ENCODE data around the gene TSSK3. TPM values are rescaled to one million over a fixed set of nuclear protein-coding genes. Genes with fewer than 3 reads are reported as not detected.
A peak's percentile ranks its signal among the peaks of the same experiment; 100 is the strongest.

The TSSK3 gene
- total RNA-seq, 1 donor from 2014 or later: 0.20 TPM

DNA sequence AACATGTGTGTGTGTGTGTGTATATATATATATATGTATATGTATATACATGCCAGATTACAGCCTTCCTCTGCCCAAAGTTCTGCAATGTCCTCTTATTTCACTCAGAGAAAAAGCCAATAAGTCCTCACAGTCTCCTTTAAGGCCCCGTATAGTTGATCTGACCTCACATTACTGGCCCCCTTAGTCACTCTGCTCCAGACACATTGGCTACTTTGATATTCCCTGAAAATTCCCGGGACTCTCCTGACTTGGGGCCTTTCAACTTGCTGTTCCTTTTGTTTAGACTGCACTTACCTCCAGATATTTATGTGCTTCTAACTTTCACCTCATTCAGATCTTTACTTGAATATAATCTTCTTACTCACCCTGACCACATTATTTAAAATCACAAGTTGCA, 36.1 kb downstream of the TSSK3 start:
- DNase-seq (ENCODE audit: low read depth, low spot score): no peak

DNA sequence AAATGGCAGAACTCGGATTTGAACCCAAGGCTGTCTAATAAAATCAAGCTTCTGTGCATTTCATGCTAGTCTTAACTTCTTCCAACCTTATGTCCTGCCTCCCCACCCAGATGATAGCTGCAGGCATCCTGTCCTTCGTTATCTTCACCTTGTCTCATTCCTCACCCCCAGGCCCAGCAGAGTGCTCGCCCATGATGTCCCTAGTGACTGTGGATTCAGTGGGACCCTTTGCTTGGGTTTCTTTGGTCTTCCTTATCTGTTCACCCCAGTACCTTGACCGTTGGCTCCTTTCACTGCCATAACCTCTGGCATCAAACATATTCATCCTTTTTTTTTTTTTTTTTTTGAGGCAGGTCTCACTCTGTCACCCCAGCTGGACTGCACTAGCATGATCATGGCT, 37.5 kb downstream of the TSSK3 start:
- DNase-seq (ENCODE audit: low read depth, low spot score): no peak

DNA sequence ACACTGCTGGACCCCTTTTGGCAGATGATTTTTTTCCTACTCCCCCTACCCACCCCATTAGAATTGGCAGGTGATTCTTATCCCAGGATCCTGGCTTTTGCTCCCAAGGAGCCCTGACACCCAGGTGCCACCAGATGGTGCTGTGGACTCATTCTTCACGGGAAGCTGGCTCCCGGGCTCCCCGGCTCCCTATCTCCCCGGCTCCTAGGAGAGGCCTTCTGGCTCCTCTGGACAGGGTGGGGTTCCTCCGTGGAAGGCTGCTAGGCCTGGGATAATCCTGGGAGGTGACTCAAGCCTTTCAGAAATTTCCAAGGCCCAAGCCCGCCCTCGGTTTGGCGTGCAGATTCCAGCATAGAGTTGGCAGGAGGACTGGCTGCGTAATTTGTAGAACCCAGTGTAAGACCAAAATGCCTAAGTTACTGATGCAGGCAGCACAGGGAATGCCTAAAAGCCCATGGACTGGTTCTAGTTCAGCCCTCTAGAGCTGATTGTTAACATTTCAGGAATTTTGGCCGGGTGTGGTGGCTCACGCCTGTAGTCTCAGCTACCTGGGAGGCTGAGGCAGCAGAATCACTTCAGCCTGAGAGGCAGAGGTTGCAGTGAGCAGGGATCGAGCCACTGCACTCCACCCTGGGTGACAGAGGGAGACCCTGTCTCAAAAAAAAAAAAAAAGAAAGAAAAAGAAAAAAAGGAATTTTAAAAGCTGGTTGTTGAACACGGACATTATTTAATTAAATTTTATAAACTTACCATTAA, 38.7 kb downstream of the TSSK3 start:
- DNase-seq (ENCODE audit: low read depth, low spot score): peak; percentile 13

DNA sequence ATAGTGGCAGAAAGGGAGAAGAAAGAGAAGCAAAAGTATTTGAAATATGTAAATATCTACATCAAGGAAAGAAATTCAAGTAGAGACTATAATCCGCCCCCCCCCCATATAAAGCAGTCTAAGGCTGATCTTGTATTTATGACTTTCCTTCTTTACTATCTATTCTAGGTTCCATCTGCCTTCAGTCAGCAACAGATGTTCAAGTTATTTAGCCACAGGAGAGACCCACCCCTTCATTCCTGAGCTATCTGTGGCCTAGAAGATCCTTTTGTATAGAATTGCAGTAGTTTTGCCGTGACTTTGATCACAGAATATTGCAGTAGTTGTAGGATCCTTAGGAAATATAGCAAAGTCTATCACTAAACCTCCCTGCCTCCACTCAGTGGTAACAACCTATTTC, 42.6 kb downstream of the TSSK3 start:
- no peak for DNase-seq (ENCODE audit: low read depth, low spot score)

DNA sequence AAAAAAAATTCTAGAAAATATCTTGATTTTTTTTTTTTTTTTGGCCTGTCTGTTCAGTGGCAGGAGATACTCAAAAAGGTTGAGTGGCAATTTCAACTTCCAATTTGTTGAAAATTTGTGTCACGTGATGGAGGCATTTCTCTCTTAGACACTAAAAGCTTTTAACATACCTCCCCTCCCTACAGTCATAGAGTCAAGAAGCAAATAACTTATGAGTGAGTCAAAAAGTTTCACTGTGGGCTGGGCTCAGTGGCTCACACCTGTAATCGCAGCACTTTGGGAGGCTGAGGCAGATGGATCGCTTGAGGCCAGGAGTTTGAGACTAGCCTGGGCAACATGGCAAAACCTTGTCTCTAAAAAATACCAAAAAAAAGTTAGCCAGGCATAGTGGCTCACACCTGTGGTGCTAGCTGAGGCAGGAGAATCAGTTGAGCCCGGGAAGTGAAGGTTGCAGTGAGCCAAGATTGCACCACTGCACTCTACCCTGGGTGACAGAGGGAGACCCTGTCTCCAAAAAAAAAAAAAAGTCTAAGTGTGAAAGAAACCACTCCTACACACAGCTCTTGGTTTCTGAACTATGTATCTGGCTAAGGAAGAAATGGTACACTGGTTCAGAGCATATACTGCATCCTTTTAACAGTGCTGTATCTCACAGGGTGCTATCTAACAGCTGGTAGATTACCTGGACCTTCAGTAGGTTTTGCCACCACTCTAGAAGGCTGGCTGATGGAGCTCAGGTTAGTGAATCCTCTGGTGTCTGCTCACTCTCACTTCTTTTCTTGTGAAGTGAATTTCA, 43.5 kb downstream of the TSSK3 start:
- no peak for DNase-seq (ENCODE audit: low read depth, low spot score)

DNA sequence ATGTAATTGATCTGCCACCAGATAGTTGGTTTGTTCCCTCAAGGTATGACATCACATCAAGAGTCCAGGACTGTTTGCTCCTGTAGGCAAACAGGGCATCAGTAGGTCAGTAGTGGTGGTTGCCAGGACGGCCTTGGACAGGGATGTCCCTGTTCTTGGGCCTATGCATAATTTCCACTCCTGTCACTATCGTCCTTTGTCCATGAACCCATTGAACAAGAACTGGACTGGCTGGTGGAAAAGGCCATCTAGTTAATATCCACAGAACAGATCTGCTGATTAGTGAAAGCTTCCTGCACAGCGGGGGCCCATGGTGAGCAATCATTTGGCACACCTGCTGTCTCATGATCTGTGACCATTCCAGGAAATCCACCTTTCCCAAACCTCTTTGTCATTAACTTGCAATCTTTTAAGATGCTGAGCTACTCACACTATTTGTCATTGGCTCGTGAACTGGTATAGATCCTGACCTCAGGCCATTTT, 44.3 kb downstream of the TSSK3 start:
- DNase-seq (ENCODE audit: low read depth, low spot score): no peak

DNA sequence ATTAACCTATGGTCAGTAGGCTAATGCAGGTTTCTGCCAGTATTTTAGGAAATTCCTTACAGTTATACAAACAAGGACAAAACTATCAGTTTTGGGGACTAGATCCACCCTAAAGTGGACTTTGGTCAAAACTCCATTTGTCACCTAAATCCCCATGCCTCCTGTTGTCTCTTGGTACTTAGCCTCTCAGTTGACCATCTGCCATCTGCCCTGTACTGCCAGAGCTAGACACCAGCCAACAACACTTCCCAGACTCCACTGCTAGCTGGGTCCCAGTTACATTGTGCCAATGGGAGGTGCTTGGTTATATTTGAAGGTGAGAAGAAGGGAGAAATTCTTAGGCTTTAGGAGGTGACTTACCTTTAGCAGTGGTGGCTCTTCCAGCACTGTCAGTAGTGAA, 48.9 kb downstream of the TSSK3 start:
- DNase-seq (ENCODE audit: low read depth, low spot score): no peak

DNA sequence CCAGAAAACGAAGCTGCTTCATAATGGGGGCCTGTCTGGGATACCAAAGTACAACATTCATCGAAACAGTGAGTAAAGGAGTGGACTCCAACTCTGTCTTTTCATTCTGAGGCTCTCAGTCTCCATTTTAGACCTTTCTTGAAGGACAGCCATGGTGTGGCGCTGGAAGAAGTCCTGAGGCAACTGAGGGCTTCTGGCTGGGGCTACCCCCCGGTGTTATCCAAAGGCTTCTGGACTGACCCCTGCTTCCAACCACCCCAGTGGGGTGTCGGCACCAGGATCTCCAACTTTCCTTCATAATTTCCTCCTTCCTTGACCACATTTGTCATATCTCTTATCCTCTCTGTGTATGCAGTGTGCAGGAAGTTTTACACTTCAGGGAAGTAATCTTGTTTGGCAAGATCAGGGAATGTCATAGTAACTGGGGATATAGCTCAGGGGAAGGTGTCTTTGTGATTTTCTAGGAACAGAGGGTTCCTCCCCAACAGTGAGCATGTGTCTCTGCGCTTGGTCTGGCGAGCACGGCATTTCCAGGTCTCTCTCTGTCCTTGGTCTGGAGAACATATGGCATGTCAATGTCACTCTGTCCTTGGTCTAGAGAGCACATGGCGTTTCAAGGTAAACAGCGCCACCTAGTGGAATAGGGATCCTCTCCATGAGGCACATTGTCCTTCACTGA, 51.3 kb downstream of the TSSK3 start:
- peak; percentile 37 for DNase-seq (ENCODE audit: low read depth, low spot score)

Other genes starting within 250 kb of the TSSK3 start
- gene TXLNA, start 182.9 kb upstream of the TSSK3 start, total RNA-seq: 80.0 and 100 TPM in 2 replicates
- 15.3 and 21.6 TPM in 2 replicates for gene CCDC28B, start 161.9 kb upstream of the TSSK3 start, total RNA-seq
- 1.2 and 2.4 TPM in 2 replicates for gene IQCC, start 156.9 kb upstream of the TSSK3 start, total RNA-seq
- gene DCDC2B, start 153.4 kb upstream of the TSSK3 start, total RNA-seq: not detected in 2 replicates
- gene TMEM234, start 140.2 kb upstream of the TSSK3 start, total RNA-seq: 12.8 and 14.2 TPM in 2 replicates
- 361 and 372 TPM in 2 replicates for gene EIF3I, start 140.1 kb upstream of the TSSK3 start, total RNA-seq
- 1.6 and 5.5 TPM in 2 replicates for gene FAM167B, start 115.3 kb upstream of the TSSK3 start, total RNA-seq
- 0.11 and 0.26 TPM in 2 replicates for gene LCK, start 111.3 kb upstream of the TSSK3 start, total RNA-seq
- gene HDAC1, start 70.5 kb upstream of the TSSK3 start, total RNA-seq: 108 and 140 TPM in 2 replicates
- gene MARCKSL1, start 26.3 kb upstream of the TSSK3 start, total RNA-seq: 104 and 105 TPM in 2 replicates
- 0.53 and 0.60 TPM in 2 replicates for gene FAM229A, start 54 bp upstream of the TSSK3 start, total RNA-seq
- 41.3 and 82.1 TPM in 2 replicates for gene BSDC1, start 31.9 kb downstream of the TSSK3 start, total RNA-seq
- gene ZBTB8B, start 102.5 kb downstream of the TSSK3 start, total RNA-seq: under 0.01 and 0.07 TPM in 2 replicates
- gene ZBTB8A, start 176.9 kb downstream of the TSSK3 start, total RNA-seq: 6.9 and 10.4 TPM in 2 replicates

All from pulmonary artery endothelial cell (primary cell).